ENCODE results near the gene CDR2L. TPM values are rescaled to one million over a fixed set of nuclear protein-coding genes. Genes with fewer than 3 reads are reported as not detected.
A peak's percentile ranks its signal among the peaks of the same experiment; 100 is the strongest.
"Not testable (repeated sequence)": the region's sequence is repeated elsewhere in the genome, so short reads cannot be mapped to it uniquely, and the experiment has no call there.

Gene CDR2L
- polyA plus RNA-seq, 3 donors = 0.05 TPM; not detected in 2

DNA sequence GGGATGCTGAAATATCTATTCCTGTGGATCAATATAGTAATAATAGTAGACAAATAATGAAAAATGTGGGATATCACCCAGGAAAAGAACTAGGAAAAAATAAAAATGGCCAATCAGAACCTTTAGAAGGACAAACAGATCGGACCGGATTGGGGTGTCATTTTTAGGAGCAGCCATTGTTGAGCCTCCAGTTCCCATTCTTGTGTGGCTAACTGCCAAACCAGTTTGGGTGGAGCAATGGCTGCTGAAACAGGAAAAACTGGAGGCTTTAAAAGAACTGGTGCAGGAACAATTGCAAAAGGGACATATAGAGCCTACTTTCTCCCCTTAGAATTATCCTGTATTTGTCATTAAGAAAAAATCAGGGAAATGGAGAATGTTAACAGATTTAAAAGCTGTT, 39.2 kb downstream of the CDR2L start:
- H3K27me3 Mint-ChIP-seq (ENCODE audit: low read depth in 3 of 3); intact Hi-C loops (cut with micrococcal nuclease); H3K27ac ChIP-seq (ENCODE audit: low read depth in 1 of 2, low read length in 2 of 2); H3K27me3 ChIP-seq (ENCODE audit: control insufficient read depth in 2 of 2, insufficient read depth in 2 of 2, low read length in 2 of 2); H3K9ac ChIP-seq (ENCODE audit: insufficient read depth, low read length, poor library complexity, severe bottlenecking); H3K79me2 ChIP-seq (ENCODE audit: insufficient read depth, low read length); H4K20me1 ChIP-seq (ENCODE audit: insufficient read depth, low read length): not testable (repeated sequence)
- H3K4me3 Mint-ChIP-seq = peak overlapping the region in 1 of 2 donors; percentile 43
- H3K9me3 ChIP-seq (replicated peaks in 1 of 2; ENCODE audit: control insufficient read depth in 1 of 2, insufficient read depth in 1 of 2, low read length in 2 of 2) = peaks cover 5 to 22% of the 10 kb centered on the region in 2 donors
- H3K4me3 ChIP-seq (replicated peaks in 1 of 3; ENCODE audit: low read depth in 2 of 3, low read length in 3 of 3) = peak overlapping the region in 1 of 3 experiments; percentile 20
- H2AFZ ChIP-seq (ENCODE audit: insufficient read depth, low read depth, low read length, poor library complexity, severe bottlenecking) = peak overlapping the region; percentile 46
- peaks cover 10 to 12% of the 10 kb centered on the region in 2 donors for H3K36me3 ChIP-seq (replicated peaks in 1 of 2; ENCODE audit: control insufficient read depth in 1 of 2, insufficient read depth in 2 of 2, low read length in 2 of 2)
- peak overlapping the region; percentile 42 for H3K4me2 ChIP-seq (replicated peaks; ENCODE audit: extremely low read depth, low read length, poor library complexity, severe bottlenecking)
- peaks cover 11 to 25% (median 20%) of the 10 kb centered on the region in 7 donors for H3K9me3 Mint-ChIP-seq
- H3K27ac Mint-ChIP-seq = peak overlapping the region in 1 of 7 donors; percentile 60
- DNase-seq = peak in 1 of 3 donors; percentile 23
- peaks cover 15 to 27% of the 10 kb centered on the region in 2 donors for H3K36me3 Mint-ChIP-seq
- 0% methylated on average over 2 of the region's 2 CpGs for WGBS (ENCODE audit: insufficient coverage)
- peaks cover 18 to 27% of the 10 kb centered on the region in 2 donors for H3K4me1 ChIP-seq (ENCODE audit: control insufficient read depth in 1 of 2, insufficient read depth in 2 of 2, low read length in 2 of 2)
- peaks cover 38% of the 10 kb centered on the region for H3K4me1 Mint-ChIP-seq

DNA sequence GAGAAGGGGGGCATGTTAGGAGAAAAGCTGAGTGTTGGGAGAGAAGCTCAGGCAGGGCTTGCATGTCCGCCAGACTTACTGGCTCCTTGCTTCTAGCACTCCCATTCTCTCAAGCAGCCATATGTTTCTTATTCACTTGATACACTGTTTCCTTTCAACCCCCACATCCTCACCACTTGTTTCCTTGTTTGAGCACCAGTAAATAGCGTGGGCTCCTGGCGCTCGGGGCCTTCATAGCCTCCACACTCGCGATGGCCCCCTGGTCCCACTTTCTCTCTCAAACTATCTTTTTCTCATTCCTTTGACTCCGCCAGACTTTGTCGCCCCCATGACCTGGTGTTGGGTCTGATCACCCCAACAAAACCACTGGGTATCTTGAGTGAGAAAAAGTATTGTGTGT, 42.7 kb downstream of the CDR2L start:
- DNase-seq = no peak
- H3K27ac ChIP-seq (ENCODE audit: low read depth in 1 of 2, low read length in 2 of 2) = no peak overlapping the region
- no peak overlapping the region for H3K9ac ChIP-seq (ENCODE audit: insufficient read depth, low read length, poor library complexity, severe bottlenecking)
- peaks cover 9 to 29% (median 18%) of the 10 kb centered on the region in 7 donors for H3K9me3 Mint-ChIP-seq
- 93% methylated on average over 6 of the region's 8 CpGs for WGBS (ENCODE audit: insufficient coverage)
- H3K9me3 ChIP-seq (replicated peaks in 1 of 2; ENCODE audit: control insufficient read depth in 1 of 2, insufficient read depth in 1 of 2, low read length in 2 of 2) = peaks cover 5 to 18% of the 10 kb centered on the region in 2 donors
- peaks cover 5 to 22% of the 10 kb centered on the region in 2 donors for H3K27me3 ChIP-seq (ENCODE audit: control insufficient read depth in 2 of 2, insufficient read depth in 2 of 2, low read length in 2 of 2)
- H3K79me2 ChIP-seq (ENCODE audit: insufficient read depth, low read length) = no peaks in the 10 kb centered on the region
- intact Hi-C loops (cut with micrococcal nuclease) = loop anchor here in 1 of 2 donors (10.0 kb wide), 2 partner anchors 45 to 235 kb away; partner anchors contain the start of genes CDR2L, GGA3 and MRPS7
- H3K4me1 Mint-ChIP-seq = peaks cover 60% of the 10 kb centered on the region
- peaks cover 29 to 36% (median 32%) of the 10 kb centered on the region in 3 donors for H3K27me3 Mint-ChIP-seq (ENCODE audit: low read depth in 3 of 3)
- no peaks in the 10 kb centered on the region for H3K36me3 ChIP-seq (replicated peaks in 1 of 2; ENCODE audit: control insufficient read depth in 1 of 2, insufficient read depth in 2 of 2, low read length in 2 of 2)
- H3K36me3 Mint-ChIP-seq = peaks cover 5 to 7% of the 10 kb centered on the region in 2 donors
- H3K4me3 Mint-ChIP-seq = no peak overlapping the region
- no peak overlapping the region for H3K4me2 ChIP-seq (replicated peaks; ENCODE audit: extremely low read depth, low read length, poor library complexity, severe bottlenecking)
- TF ChIP-seq, protein P1, sequence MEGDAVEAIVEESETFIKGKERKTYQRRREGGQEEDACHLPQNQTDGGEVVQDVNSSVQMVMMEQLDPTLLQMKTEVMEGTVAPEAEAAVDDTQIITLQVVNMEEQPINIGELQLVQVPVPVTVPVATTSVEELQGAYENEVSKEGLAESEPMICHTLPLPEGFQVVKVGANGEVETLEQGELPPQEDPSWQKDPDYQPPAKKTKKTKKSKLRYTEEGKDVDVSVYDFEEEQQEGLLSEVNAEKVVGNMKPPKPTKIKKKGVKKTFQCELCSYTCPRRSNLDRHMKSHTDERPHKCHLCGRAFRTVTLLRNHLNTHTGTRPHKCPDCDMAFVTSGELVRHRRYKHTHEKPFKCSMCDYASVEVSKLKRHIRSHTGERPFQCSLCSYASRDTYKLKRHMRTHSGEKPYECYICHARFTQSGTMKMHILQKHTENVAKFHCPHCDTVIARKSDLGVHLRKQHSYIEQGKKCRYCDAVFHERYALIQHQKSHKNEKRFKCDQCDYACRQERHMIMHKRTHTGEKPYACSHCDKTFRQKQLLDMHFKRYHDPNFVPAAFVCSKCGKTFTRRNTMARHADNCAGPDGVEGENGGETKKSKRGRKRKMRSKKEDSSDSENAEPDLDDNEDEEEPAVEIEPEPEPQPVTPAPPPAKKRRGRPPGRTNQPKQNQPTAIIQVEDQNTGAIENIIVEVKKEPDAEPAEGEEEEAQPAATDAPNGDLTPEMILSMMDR (IDR thresholded peaks at IDR 0.05) = no peak
- no peaks in the 10 kb centered on the region for H4K20me1 ChIP-seq (ENCODE audit: insufficient read depth, low read length)
- no peak overlapping the region for H3K27ac Mint-ChIP-seq
- no peak overlapping the region for H2AFZ ChIP-seq (ENCODE audit: insufficient read depth, low read depth, low read length, poor library complexity, severe bottlenecking)
- H3K4me3 ChIP-seq (replicated peaks in 1 of 3; ENCODE audit: low read depth in 2 of 3, low read length in 3 of 3) = no peak overlapping the region
- H3K4me1 ChIP-seq (ENCODE audit: control insufficient read depth in 1 of 2, insufficient read depth in 2 of 2, low read length in 2 of 2) = peaks cover 50 to 59% of the 10 kb centered on the region in 2 donors

All from CD14-positive monocyte (primary cell).